HG03439 (cell line): ENCODE data around the gene TMEM179B.
"Not testable (repeated sequence)": the region's sequence is repeated elsewhere in the genome, so short reads cannot be mapped to it uniquely, and the experiment has no call there.

Source experiments
- ATAC-seq: cut with Tn5 transposase; IDR thresholded peaks from one replicate; pipeline ENCODE4 v1.9.1; 2021; ENCODE audit warnings: mild to moderate bottlenecking, moderate library complexity; ENCODE audit not compliant: unreplicated experiment

TMEM179B gene, protein sequence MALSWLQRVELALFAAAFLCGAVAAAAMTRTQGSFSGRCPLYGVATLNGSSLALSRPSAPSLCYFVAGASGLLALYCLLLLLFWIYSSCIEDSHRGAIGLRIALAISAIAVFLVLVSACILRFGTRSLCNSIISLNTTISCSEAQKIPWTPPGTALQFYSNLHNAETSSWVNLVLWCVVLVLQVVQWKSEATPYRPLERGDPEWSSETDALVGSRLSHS

DNA sequence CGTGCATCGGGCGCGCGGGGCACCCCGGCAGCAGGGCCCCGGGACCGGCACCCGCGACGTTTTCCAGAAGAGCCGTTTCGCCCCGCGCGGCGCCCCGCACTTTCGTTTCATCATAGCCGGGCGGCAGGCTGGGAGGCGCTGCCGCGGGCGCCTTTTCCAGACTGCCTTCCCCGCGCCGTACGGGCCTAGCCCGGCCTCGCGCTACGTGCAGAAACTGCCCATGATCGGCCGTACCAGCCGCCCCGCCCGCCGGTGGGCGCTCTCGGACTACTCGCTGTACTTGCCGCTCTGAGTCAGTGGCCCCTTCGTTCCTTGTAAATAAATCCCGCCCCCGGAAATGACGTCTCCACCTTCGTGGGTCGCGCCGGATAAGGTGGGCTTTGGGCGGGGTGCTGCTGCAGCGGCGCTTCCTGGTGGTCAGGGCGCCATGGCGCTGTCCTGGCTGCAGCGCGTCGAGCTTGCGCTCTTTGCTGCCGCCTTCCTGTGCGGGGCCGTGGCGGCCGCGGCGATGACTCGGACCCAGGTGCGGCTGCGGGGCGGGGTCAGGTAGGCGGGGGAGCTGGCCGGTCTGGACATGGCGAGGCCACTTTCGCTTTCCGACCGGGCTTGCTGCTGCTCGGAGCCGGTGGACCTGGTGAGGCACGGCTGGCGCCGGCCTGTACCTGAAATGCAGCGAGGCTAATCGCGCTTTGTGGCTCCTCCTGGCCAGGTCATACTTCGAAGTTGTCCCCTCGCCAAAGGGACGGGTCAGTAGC is at the start of gene TMEM179B:
TSS of gene TMEM179B (plus strand) at position 398 of the 755 bp plus-strand sequence. CDS start at position 428, 30 bp downstream.
- ATAC-seq, result peak; percentile 63

DNA sequence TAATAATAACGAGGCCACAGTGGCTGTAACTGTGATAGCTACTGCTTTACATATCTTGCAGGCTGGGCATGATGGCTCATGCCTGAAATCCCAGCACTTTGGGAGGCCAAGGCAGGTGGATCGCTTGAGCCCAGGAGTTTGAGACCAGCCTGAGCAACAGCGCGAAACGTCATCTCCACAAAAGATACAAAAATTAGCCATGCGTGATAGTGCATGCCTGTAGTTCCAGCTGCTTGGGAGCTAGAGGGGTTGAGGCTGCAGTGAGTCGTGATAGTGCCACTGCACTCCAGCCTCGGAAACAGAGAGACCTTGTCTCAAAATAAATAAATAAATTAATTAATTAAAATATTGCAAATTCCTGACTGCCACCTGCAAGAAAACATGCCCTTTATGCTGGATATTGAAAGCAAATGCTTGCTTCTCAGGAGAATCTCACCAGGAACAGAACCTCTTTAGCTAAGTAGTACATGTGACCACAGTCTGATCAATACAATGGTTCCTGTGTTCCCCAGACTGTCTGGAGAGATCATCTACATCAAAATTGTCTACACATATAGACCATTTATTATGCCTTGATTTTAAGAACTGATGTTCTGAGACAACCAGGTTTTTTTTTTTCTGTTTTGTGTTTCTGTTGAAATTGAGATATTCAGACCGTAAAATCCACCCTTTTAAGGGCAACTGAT is 39.6 kb upstream of the TMEM179B start:
- ATAC-seq, result no peak

DNA sequence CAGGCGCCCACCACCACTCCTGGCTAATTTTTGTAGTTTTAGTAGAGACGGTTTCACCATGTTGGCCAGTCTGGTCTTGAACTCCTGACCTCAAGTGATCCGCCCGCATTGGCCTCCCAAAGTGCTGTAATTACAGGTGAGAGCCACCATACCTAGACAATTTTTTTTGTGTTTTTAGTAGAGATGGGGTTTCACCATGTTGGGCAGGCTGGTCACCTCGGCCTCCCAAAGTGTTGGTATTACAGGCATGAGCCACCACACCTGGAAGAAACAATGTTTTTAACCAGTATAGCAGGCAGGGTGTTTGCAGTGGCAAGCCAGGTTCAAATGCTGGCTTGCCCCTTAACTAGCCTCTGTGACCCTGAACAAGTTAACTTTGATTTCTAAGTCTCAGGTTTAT is 37.3 kb upstream of the TMEM179B start:
- not testable (repeated sequence) for ATAC-seq

DNA sequence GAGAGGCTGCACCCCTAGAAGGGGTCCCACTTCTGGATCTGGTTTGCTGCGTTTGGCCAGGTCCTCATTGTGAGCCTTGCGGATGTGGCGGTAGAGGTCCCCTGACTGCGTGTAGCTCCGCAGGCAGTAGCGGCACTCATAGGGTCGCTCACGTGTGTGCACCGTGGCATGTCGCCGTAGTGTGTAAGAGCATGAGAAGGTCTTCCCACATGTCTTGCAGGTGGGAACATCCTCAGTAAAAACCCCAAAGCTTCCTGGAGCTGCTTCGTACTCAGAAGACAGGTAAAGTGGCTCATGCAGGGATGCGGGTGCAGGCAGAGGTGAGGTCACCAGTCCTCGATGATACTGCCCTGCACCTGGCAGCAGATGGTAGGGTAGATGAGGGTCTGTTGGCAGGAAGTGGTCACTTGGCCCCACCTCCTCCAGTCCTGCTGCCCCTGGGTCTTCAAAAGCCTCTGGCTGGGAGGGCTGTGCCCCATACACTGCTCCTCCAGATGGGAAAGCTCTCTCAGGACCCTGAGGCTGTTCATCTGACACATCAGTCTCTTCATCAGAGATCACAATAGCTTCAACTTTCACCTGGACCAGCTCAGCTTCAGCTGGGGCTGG is 34.9 kb upstream of the TMEM179B start:
- ATAC-seq, result no peak

DNA sequence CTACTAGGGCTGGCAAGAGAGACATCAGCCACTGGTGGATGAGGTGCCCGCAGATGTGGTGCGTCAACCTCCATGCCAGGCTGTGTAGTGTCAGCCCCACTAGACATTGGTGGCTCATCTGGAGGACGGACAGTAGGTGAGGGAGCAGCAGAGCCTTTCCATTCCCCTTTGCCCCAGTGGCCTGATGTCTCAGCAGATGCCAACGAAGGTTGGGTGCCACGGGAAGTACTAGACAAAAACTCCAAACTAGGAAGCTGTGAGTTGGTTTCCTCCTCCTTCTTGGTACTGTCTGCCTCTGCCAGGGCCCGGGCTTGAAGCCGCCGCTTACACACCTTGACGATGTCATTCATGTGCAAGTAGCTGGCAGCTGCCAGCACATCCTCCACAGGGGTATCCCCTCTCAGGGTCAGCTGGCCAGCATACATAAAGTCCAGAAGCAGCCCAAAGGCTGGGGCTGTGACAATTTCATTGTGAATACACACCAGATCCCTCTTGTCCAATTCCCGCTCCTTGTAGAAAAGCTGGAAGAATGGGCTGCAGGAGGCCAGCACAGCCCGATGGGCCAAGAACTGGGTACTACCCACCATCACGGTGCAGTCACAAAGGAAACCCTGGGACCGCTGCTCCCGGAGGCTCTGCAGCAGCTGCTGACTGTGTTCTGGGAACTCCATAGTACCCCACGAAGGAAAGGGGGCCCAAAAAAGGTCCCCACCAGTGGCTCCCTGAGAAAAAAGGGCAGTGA is 34.0 kb upstream of the TMEM179B start:
- no peak for ATAC-seq

DNA sequence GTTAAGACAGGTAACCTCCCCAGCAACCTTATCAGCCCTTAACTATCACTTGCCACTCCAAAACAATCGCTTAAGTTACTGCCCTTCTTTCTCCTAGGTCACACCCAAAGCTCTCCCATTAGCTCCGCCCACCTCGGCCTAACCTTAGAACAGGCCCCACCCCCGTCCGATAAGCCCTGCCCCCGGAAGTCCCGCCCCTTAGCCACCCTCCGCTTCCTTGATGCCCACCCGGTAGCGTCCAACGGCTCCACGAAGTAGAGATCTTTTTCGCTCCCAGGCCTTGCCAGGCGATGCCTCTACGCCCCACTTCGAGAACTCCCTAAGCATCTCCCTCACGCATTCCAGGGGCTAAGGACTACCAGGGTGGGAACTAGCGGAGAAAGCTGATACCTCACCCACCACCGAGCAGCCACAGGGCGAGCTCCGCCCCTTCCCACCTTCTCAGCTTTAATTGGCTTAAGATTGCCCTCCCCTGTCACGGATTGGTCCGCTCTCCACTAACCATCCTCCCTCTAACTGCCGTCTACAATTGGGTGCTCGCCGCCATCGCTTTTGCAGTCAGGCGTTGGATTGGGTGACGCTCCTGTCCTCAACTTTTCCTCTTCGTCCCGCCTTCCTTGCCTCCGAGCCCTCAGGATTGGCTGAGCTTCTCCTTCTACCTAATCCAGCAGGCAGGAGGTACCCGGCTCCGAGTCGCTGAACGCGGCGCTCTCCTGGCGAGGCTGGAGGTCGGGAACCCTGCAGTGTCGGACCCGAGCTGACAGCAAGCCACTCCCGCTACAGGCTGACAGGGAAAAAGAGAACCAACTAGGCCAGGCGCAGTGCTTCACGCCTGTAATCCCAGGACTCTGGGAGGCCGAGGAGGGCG is 33.2 kb upstream of the TMEM179B start, which contains the start of gene ZBTB3:
TSS of gene ZBTB3 (minus strand) at position 425 of the 868 bp plus-strand sequence. CDS start 496 bp downstream, outside the sequence.
- peak; percentile 93 for ATAC-seq

DNA sequence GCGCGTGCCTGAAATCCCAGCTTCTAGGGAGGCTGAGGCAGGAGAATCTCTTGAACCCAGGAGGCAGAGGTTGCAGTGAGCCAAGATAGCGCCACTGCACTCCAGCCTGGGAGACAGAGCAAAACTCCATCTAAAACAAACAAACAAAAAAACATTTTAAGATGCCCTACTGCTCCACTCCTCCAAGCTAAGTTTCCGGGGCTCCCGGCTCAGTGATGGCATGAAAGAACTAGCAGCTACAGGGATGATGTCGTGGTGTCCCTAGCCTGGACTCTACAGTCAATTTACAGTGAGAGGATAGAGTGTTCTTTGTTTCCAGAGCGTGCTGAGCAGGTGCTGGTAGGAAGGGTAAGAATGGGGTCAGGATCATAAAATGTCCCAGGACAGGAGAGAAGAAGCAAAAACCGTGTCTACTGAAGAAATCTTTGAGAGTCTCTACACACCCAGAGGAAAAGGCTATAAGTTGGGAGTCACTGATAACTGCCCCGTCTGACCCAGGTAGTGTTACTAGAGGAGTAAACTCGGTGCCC is 32.1 kb upstream of the TMEM179B start:
- no peak for ATAC-seq

DNA sequence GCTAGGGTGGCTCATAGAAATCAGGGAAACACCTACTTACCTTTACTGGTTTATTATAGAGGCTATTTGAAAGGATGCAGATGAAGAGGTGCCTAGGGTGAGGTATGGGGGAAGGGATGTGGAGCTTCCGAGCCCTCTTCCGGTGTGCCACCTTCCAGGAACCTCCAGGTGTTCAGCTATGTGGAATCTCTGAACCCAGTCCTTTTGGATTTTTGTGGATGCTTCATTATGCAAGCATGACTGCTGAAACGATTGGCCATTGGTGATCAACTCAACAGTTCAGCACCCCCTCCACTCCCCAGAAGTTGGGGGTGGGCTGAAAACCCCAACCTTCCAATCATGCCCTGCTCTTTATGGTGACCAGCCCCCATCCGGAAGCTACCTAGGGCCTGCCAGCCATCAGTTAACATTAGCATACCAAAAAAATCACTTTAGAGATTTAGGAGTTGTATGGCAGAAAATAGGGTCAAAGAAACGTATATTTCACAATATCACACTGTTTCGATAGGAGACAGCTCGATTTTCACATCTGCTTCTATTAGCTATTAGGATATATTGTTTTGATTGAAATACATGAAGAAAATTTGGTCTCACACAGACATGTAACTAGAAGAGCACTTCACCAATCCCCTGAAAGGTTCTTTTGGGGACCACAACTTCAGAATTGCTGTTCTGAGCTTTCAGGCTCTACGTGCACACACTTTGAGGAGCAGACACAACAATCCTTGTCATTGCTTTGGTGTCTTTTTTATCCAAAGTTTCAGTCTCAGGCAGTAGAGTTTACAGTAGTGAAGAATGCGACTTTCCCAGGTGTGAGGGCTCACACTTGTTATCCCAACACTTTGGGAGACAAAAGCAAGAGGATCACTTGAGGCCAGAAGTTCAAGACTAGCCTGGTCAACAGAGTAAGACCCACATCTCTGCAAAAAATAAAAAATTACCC is 29.1 kb upstream of the TMEM179B start:
- no peak for ATAC-seq

DNA sequence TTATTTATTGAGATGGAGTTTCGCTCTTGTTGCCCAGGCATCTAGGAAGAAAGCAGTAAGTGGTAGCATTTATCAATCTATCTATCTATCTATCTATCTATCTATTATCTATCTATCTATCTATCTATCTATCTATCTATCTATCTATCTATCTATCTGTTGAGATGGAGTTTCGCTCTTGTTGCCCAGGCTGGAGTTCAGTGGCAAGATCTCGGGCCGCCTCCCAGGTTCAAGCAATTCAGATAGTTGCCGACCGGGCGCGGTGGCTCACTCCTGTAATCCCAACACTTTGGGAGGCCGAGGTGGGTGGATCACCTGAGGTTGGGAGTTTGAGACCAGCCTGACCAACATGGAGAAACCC is 26.4 kb upstream of the TMEM179B start:
- not testable (repeated sequence) for ATAC-seq

DNA sequence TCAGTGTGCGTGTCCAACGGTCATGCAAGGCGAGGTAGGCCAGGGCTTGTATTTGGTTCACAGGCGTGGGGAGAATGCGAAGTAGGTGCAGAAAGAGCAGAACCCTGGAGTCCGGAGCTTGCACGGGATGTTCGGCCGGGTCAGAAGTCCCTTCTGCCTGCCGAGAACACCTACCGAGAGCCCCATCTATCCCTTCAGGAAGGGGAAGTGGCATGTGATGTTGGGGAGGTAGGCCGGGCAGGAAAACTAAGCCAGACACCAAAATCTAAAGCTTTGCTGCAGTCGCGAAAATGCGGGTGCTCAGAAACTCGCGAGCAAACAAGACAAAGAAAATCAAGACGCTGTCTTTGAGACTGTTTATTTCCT is 16.4 kb upstream of the TMEM179B start:
- ATAC-seq, result no peak

DNA sequence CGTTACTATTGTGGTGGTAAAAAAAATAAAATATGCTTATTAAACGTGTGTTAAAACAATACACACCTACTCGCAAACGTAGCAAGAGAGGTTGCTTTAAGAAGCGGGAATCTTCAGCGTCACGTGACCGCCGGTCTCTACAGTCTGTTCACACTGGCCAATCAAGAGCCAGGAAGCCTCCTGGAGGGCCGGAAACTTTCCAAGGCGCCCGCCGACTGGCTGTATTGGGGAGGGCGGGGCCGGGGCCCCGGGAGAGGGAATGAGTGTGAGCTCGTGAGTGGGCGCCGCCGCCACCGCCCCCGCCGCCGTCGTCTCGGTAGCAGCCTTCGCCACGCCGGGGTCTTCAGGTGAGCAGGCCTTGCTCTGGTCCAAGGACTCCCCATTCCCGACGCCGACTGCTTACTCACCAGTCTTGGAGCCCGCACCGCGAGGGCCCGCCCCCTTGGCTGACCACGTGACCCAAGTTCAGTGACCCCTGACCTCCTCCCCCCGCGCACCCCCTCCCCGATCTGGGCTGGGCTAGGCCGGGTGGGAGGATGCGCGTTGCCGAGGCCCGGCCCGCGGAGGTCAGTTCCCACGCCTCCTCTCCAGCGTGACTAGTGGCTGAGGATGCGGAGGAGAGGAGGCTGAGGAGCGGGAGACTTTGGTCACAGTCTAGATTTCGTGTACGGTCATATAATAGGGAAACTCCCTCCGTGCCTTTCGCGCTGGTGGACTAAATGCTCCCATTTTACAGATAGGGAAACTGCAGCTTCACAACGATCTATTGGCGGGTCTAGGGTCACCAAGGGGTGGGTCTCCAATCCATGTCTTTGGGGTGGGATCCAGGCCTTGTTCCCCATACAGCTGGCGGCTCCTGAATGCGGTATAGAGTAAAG is 15.8 kb upstream of the TMEM179B start, which contains the start of gene TAF6L:
TSS of gene TAF6L (plus strand) at position 253 of the 878 bp plus-strand sequence. CDS start 4,388 bp downstream, outside the sequence.
- ATAC-seq, result peak; percentile 75

DNA sequence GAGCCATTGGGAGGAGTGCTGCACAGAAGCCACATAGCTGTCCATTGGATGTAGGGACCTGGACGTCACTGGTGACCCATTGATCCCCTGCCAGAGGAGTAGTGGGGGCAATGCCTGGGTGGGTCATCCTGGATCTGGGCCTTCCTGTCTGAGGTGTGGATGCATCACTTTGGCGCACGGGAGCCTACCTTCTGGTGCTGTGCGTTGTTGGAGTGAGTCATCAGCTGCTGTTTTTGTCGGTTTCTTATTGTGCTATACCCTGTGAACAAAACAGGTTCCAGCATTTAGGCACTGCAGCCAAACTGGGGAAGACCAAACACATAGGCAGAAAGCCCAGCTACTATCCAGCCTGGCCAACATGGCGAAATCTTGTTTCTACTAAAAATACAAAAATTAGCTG is 12.8 kb upstream of the TMEM179B start:
- no peak for ATAC-seq

DNA sequence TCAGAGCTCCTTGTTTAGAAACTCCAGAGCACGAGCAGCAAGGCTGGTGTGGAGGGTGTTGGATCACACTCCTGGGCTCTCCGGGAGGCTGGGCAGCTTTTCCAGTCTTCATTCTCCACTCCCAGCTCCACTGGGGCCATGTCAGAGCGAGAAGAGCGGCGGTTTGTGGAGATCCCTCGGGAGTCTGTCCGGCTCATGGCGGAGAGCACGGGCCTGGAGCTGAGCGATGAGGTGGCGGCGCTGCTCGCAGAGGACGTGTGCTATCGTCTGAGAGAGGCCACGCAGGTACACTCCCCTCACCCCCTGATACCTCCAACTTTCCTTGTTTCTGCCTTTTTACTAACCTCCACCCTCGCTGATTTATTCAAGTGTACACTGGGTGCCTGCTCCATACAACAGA is 11.6 kb upstream of the TMEM179B start:
- ATAC-seq, result no peak

DNA sequence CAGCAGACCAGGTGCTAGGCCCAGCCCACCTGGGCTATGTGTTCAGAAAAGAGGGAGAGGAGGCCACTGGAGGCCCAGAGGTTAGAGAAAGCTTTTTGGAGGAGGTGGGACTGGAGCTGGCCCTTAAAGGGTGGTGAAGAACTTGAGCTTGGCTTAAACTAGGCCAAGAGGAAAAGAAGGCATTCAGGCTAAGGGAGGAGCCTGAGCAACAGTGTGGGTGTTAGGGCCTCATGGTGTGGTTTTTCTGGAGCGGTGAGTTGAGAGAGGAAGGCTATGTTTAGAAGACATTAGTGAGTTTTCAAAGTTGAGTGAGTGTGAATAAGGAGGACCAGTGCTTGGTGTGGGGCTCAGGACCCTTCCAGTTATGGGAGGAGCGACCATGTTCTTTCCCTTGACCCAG is 9.8 kb upstream of the TMEM179B start:
- no peak for ATAC-seq

DNA sequence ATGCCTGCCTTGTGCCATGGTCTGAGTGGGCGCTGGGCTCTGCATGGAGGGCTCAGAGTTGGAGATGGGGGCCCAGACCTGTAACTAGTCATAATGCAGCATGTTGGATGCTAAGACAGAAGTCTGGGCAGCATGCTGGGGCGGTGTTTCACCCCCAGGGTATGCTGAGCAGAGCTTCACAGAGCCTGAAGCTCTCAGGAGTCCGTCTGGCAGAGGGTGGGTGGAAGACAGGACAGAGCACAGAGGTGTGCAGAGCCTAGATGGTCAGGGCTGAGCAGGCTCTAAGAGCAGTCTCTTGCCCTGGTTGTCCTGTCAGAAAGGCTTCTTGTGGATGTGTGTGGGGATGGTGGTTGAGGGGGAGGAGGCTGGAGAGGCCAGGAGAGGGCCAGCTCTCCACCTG is 8.8 kb upstream of the TMEM179B start:
- ATAC-seq, result no peak

DNA sequence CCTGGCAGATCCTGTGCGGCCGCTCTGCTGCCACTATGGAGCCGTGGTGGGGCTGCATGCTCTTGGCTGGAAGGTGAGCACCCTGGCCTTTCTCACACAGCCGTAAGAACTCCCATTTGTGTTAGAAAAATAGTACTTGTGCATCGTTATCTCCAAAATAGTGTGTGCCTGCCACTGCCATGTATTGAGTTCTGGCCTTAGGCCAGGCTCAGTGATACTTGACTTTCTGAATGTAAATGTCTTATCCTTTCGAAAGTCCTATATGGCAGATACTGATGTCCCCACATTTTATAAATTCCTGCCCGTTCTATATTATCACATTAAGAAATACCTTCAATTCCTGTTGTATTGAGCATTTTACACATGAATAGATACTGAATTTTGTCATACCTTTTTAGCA is 4.4 kb upstream of the TMEM179B start:
- ATAC-seq, result no peak

DNA sequence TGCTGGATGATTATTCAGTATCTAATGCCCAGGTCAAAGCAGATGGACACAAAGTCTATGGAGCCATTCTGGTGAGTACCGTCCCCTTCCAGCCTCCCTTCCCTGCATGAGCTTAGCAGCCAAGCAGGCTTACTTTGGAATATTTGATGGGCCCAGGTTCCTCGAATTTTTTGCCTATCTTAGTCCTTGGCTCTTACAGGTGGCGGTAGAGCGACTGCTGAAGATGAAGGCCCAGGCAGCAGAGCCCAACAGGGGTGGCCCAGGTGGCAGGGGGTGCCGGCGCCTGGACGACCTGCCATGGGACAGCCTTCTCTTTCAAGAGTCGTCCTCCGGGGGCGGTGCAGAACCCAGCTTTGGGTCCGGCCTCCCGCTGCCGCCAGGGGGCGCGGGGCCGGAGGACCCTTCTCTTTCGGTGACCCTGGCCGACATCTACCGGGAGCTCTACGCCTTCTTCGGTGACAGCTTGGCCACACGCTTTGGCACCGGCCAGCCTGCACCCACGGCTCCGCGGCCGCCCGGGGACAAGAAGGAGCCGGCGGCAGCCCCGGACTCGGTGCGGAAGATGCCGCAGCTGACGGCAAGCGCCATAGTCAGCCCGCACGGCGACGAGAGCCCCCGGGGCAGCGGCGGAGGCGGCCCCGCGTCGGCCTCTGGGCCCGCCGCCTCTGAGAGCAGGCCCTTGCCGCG is 741 bp upstream of the TMEM179B start:
- ATAC-seq, result peak; percentile 57
